Measurements from ENCODE around the gene ATP5PO. TPM values are rescaled to one million over a fixed set of nuclear protein-coding genes. Genes with fewer than 3 reads are reported as not detected.

ATP5PO gene
- total RNA-seq, 1 donor from 2014 or later = 309 TPM

- H3K4me1 ChIP-seq = peaks cover 4% of the 10 kb centered on the region
Measured at GRCh38 chr21:33880626-33881025, 35.0 kb downstream of the ATP5PO start.

GRCh38 chr21:33878824-33879223 lies 36.8 kb downstream of the ATP5PO start:
- no peaks in the 10 kb centered on the region for H3K9me3 Mint-ChIP-seq

More at GRCh38 chr21:33880626-33881025, 35.0 kb downstream of the ATP5PO start:
- H3K36me3 Mint-ChIP-seq = peaks cover 2% of the 10 kb centered on the region
- Histone ChIP-seq H2AFZ (replicated peaks) (no peak overlapping the region), H3K79me2 (ENCODE audit: low read depth) (no peaks in the 10 kb centered on the region), H3K9me3 (ENCODE audit: low read depth) (no peaks in the 10 kb centered on the region), H3K27ac (no peak overlapping the region), H3K4me3 (no peak overlapping the region), H3K4me2 (no peak overlapping the region), H3K27me3 (no peaks in the 10 kb centered on the region), H3K9ac (no peak overlapping the region), H3K36me3 (no peaks in the 10 kb centered on the region), H3F3A (ENCODE audit: low read depth) (peaks cover 3% of the 10 kb centered on the region), H4K20me1 (ENCODE audit: low read depth) (no peaks in the 10 kb centered on the region)
- DNase-seq (ENCODE audit: low spot score) = no peak
- H3K9me3 Mint-ChIP-seq = no peaks in the 10 kb centered on the region
- TF ChIP-seq EZH2 (IDR thresholded peaks at IDR 0.05) (no peak), EZH2phosphoT487 (IDR thresholded peaks at IDR 0.05) (no peak), CTCF (IDR thresholded peaks at IDR 0.05) (no peak)
- no peak overlapping the region for H3K4me3 Mint-ChIP-seq
- H3K27ac Mint-ChIP-seq = no peak overlapping the region
- peaks cover 19% of the 10 kb centered on the region for H3K4me1 Mint-ChIP-seq
- H3K27me3 Mint-ChIP-seq (ENCODE audit: insufficient read depth, low read depth) = peaks cover 14% of the 10 kb centered on the region

DNA sequence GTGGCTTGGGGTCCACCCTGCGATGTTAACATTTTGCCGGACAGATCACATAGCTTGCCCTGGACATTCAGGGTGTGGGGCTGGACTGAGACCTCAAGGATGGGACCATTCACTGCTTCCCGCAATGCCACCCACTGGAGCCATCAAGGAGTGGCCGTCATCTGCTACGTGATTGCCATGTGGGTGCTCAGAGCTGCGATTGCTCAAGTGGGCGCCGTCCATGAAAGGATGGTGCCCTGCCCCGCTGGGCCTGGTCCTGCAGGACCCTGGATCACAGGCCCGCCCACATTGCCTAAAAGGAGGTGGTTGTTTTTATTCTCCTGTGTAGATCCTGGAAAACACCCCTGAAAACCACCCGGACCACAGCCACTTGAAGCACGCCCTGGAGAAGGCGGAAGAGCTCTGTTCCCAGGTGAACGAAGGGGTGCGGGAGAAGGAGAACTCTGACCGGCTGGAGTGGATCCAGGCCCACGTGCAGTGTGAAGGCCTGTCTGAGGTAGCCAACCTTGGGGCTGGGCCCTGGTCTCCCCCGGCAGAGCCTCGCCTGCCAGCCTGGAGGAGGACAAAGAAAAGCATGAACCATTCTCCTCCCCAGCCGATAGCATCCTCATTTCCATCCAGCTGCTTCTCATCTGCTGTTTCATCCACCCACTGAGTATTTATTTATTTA lies 40.4 kb downstream of the ATP5PO start:
- no peaks in the 10 kb centered on the region for H3K4me1 Mint-ChIP-seq
- H3K79me2 ChIP-seq (ENCODE audit: low read depth) = no peaks in the 10 kb centered on the region
- no peaks in the 10 kb centered on the region for H3K9me3 Mint-ChIP-seq
- no peak overlapping the region for H3K4me2 ChIP-seq
- no peak overlapping the region for H3K9ac ChIP-seq
- no peak for DNase-seq (ENCODE audit: low spot score)
- H3K27ac Mint-ChIP-seq = no peak overlapping the region
- no peak overlapping the region for H2AFZ ChIP-seq (replicated peaks)
- no peaks in the 10 kb centered on the region for H3K9me3 ChIP-seq (ENCODE audit: low read depth)
- H3K4me3 ChIP-seq = no peak overlapping the region
- TF ChIP-seq EZH2 (IDR thresholded peaks at IDR 0.05) (no peak), CTCF (IDR thresholded peaks at IDR 0.05) (no peak), EZH2phosphoT487 (IDR thresholded peaks at IDR 0.05) (no peak)
- peaks cover 7% of the 10 kb centered on the region for H3K27me3 Mint-ChIP-seq (ENCODE audit: insufficient read depth, low read depth)
- H3K4me1 ChIP-seq = no peaks in the 10 kb centered on the region
- no peaks in the 10 kb centered on the region for H3K36me3 Mint-ChIP-seq
- H4K20me1 ChIP-seq (ENCODE audit: low read depth) = no peaks in the 10 kb centered on the region
- H3K27me3 ChIP-seq = no peaks in the 10 kb centered on the region
- H3K36me3 ChIP-seq = no peaks in the 10 kb centered on the region
- no peak overlapping the region for H3K4me3 Mint-ChIP-seq
- H3K27ac ChIP-seq = no peak overlapping the region
- H3F3A ChIP-seq (ENCODE audit: low read depth) = no peaks in the 10 kb centered on the region

More at GRCh38 chr21:33878824-33879223, 36.8 kb downstream of the ATP5PO start:
- no peak for DNase-seq (ENCODE audit: low spot score)
- Mint-ChIP-seq H3K4me1 (peaks cover 9% of the 10 kb centered on the region), H3K36me3 (peaks cover 2% of the 10 kb centered on the region), H3K27me3 (ENCODE audit: insufficient read depth, low read depth) (peaks cover 14% of the 10 kb centered on the region), H3K4me3 (no peak overlapping the region), H3K27ac (no peak overlapping the region)
- Histone ChIP-seq H3K27ac (no peak overlapping the region), H3K36me3 (no peaks in the 10 kb centered on the region), H4K20me1 (ENCODE audit: low read depth) (no peaks in the 10 kb centered on the region), H3K4me2 (no peak overlapping the region), H2AFZ (replicated peaks) (no peak overlapping the region), H3K9me3 (ENCODE audit: low read depth) (no peaks in the 10 kb centered on the region), H3K4me1 (no peaks in the 10 kb centered on the region), H3K9ac (no peak overlapping the region), H3K27me3 (no peaks in the 10 kb centered on the region), H3K79me2 (ENCODE audit: low read depth) (no peaks in the 10 kb centered on the region), H3K4me3 (no peak overlapping the region), H3F3A (ENCODE audit: low read depth) (no peaks in the 10 kb centered on the region)
- TF ChIP-seq CTCF (IDR thresholded peaks at IDR 0.05) (no peak), EZH2phosphoT487 (IDR thresholded peaks at IDR 0.05) (no peak), EZH2 (IDR thresholded peaks at IDR 0.05) (no peak)

Data from neural progenitor cell (in vitro differentiated cells).